NCI-H82 (cell line): Measurements from ENCODE around the gene RPL14.
A peak's percentile ranks its signal among the peaks of the same experiment; 100 is the strongest.

Experiments
- DNase-seq: peaks from one replicate; lab custom pipeline; 2025; lab: John Stamatoyannopoulos, UW

The RPL14 gene

DNA sequence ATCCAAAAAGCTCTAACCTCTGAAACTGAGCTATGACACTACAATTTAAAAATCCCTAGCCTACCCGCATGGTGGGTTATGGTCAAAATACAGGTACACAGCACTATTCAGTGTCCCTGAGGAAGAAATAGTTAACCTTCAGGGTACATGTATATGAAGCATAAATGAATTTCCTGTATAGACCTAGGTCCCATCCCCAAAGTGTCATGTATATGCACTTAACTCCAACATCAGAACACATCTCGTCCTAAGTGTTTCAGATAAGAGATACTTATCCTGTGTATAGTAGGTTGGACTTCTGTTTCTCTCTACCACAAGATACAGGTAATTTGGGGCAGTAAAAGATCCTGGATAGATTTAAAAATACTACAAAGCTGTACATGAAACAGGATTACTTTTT lies 6.4 kb downstream of the RPL14 start:
- DNase-seq: no peak

- no peak for DNase-seq
Measured at GRCh38 chr3:40464339-40465110, 7.4 kb downstream of the RPL14 start.

- peak; percentile 20 for DNase-seq
Measured at GRCh38 chr3:40465111-40465407, 7.9 kb downstream of the RPL14 start.

DNA sequence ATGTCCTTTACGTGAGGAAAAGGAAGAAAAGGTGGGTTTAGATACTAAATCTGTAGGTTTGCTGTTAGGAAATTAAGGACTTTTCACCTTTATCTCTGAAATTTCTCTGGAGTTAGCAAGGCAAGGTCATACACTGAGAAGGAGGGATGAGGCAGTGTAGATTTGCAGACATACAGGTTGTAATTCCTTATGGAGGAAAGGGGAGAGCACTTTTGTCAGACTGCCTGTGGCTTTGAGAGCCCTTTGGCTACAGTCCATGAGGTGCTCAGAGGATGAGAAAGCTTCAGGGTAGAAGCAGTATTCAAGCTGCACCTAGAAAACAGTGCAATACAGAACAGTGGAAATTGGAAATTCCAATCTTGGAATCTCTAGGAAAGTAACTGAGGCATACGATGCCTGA lies 8.3 kb downstream of the RPL14 start:
- DNase-seq: no peak

DNA sequence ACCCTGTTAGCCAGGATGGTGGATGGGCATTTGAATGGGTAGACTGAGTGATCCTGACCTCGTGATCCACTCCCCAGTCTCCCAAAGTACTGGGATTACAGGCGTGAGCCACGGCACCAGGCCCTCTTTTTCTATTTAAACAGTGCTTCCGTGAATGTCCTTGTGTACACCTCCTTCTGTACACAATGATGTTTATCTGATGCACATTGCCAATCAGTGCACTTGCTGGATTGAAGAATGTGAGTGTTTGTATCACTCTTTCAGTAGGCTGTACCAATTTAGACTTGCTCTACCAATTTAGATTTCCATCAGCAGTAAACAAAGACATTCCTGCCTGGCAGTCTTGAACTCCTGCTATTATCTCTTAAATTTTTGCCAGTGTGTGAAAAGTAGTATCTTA lies 10.9 kb downstream of the RPL14 start:
- DNase-seq: no peak

GRCh38 chr3:40470701-40471100 lies 13.6 kb downstream of the RPL14 start:
- DNase-seq: no peak

DNA sequence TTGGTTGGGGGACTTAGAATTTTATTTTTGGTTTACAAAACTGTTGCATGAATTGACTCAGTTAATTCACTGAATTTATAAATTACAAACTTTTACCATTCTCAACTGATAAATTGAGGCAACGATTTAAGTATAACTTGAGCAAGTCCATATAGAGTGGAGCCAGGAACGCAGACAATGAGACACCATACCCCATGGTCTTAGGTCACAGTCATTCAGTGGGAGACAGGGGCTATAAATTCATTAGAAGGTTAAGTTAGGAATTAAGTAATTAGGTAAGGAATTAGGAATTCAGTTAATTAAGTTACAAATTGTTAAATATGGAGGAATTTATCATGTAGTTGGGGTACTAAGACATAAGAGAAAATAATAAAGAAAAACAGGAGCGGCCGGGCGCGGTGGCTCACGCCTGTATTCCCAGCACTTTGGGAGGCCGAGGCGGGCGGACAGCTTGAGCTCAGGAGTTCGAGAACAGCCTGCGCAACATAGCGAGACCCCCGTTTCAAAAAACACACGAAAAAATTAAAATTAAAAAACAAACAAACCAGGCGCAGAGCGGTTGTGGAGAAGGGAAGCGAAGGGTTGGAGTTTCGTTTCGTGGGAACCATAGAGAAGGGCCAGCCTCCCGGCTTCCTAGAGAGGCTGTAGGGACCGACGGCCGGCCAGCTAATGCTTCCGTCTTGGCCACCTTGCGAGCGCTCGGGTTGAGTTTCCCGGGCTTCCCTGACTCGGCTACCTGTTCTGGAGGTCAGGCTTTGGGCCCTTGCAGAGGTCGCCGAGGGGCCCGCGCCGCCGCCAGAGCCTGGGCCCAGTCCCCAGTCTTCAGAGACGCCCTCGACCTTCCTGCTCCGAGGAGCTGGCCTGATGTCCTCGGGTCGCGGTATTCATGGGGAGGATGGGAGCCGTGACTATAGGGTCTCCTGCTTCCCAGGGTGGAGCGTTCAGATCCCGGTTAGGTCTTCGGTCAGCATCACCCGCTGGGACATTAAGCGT lies 19.6 kb downstream of the RPL14 start, which contains the start of gene ZNF619:
ZNF619 (plus strand) TSS at position 645 of the 993 bp plus-strand sequence. CDS start 858 bp downstream, outside the sequence.
- DNase-seq: peak; percentile 69

DNA sequence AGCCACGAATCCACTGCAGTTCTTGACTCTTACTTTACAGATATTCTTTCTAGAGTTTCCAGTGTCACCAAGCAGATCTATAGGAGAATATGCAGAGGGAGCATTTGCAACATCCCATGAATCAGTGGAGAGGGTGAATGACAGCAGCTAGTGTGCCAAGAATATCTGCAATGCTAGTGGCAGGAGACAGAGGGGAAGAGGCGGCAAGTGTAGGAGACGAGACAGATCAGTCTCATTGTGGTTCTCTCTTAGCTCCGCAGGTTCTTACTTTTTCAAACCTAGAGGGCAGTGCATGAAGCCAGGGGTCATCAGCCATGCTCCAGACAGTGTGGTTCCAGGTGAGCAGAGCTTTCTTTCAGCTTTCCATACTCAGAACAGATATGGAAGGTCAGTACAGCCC lies 20.5 kb downstream of the RPL14 start:
- DNase-seq: no peak

- DNase-seq: no peak
Measured at GRCh38 chr3:40487172-40487571, 30.0 kb downstream of the RPL14 start.

DNA sequence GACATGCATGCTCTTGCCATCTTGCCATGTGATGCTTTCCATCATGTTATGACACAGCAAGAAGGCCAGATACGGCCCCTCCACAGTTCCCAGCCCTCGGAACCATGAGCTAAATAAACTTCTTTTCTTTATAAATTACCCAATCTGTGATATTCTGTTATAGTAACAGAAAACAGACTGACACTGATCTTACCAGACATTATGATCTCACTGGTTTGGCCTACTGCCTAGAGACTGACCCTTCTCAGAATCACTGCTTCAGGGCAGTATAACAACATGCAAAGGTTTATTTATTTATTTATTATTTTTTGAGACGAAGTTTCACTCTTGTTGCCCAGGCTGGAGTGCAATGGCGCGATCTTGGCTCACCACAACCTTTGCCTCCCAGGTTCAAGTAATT lies 33.8 kb downstream of the RPL14 start:
- no peak for DNase-seq

DNA sequence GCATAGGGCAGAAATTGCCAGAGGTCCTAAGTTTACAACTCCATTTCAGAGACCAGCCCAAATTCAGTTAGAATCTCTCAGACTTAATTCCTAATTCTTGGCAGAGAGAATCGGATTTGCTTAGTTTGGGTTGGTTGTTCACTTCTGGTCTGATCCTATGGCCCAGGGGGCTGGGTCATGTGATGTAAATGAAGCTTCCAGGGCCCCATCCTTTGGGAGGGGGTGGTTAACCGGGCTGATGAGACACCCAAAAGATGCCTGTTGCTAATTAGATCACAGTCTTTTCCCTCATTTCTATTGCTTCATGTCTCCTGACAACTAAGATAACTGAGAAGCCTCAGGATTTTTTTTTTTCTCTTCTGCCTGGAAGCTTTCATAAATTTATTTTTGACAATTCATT lies 37.6 kb downstream of the RPL14 start:
- no peak for DNase-seq

DNA sequence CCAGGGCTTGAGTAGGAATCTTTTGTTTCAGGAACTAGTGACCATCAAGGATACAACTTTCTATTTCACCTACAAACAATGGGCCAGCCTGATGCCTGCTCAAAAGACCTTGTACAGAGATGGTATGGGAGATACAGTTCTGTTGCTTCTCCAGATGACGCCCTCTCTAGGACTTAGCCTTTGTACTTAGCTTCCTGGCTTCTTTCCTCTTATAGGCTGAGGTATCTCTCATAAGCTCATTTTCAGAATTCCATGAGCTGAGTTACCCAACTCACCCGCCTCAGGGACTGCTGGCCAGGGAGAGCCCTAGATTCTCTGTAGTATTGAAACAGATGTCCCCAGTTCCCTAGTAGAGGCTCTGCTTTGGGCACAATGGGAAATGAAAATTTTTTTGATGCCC lies 40.1 kb downstream of the RPL14 start:
- DNase-seq: no peak

DNA sequence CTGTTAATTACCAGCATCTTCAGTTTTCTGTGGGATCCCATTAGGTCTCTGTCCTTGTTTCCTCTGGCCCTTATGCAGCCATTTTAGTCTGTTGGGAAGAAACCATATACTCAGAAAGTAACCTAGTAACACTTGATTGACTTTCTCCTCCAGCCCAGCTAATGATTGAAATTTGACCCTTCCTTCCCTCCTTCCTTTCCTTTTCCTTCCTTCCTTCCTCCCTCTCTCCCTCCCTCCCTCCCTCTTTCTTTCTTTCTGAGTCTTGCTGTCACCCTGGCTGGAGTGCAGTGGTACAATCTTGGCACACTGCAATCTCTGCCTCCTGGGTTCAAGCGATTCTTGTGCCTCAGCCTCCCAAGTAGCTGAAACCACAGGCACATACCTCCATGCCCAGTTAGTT lies 42.8 kb downstream of the RPL14 start:
- DNase-seq: no peak

GRCh38 chr3:40502034-40502433 lies 44.9 kb downstream of the RPL14 start:
- DNase-seq: no peak

GRCh38 chr3:40504636-40505430 lies 47.7 kb downstream of the RPL14 start:
- DNase-seq: no peak

- DNase-seq: peak; percentile 94
Measured at GRCh38 chr3:40505599-40506462, 48.7 kb downstream of the RPL14 start, which contains the start of gene ZNF620. ZNF620 (plus strand) TSS chr3:40506039; CDS start chr3:40506353, 314 bp downstream.

GRCh38 chr3:40511031-40511718 lies 54.0 kb downstream of the RPL14 start:
- no peak for DNase-seq

DNA sequence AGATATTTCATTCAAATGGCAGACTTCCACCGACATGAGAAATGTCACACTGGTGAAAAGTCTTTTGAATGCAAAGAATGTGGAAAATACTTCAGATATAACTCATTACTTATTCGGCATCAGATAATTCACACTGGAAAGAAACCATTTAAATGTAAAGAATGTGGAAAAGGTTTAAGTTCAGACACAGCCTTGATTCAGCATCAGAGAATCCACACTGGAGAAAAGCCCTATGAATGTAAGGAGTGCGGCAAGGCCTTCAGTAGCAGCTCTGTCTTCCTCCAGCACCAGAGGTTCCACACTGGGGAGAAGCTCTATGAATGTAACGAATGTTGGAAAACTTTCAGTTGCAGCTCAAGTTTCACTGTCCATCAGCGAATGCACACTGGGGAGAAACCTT lies 59.1 kb downstream of the RPL14 start:
- DNase-seq: no peak

DNA sequence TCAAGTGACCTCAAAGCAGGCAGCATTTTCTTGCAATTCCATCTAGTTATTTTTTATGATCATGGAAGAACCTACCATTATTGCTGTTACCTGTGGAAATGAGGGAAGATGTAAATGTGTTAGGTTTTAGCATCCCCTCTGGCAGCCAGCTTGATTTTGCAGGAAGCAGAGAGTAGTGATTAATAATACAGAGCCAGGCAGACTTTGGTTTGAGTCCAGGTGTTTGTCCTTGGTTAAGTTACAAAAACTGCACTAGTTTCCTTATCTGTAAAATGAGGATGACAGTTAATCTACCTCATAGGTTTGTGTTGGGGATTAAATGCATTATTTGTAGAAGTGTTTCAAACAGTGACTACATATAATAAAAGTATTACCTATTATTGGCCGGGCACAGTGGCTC lies 60.9 kb downstream of the RPL14 start:
- DNase-seq: no peak
